HG03460 (cell line): Measurements from ENCODE around the gene ZFR.
"Not testable (repeated sequence)": the region's sequence is repeated elsewhere in the genome, so short reads cannot be mapped to it uniquely, and the experiment has no call there.

Experiments used
- ATAC-seq: cut with Tn5 transposase; IDR thresholded peaks from one replicate; pipeline ENCODE4 v1.9.1; 2021; ENCODE audit not compliant: unreplicated experiment

Gene ZFR

GRCh38 chr5:32325062-32325461, 119.5 kb downstream of the ZFR start:
- peak; percentile 61 for ATAC-seq

- no peak for ATAC-seq
Observed at GRCh38 chr5:32323741-32324140, 120.8 kb downstream of the ZFR start.

GRCh38 chr5:32322882-32323281, 121.7 kb downstream of the ZFR start:
- no peak for ATAC-seq

GRCh38 chr5:32321787-32322186, 122.8 kb downstream of the ZFR start:
- ATAC-seq = not testable (repeated sequence)

GRCh38 chr5:32320576-32320975, 124.0 kb downstream of the ZFR start:
- no peak for ATAC-seq

- no peak for ATAC-seq
Observed at GRCh38 chr5:32319926-32320543, 124.5 kb downstream of the ZFR start.

GRCh38 chr5:32319392-32319791, 125.1 kb downstream of the ZFR start:
- ATAC-seq = no peak

GRCh38 chr5:32317041-32317440, 127.5 kb downstream of the ZFR start:
- ATAC-seq = no peak

- no peak for ATAC-seq
Observed at GRCh38 chr5:32315221-32316014, 129.1 kb downstream of the ZFR start.

- no peak for ATAC-seq
Observed at GRCh38 chr5:32314658-32315057, 129.9 kb downstream of the ZFR start.

GRCh38 chr5:32314152-32314488, 130.4 kb downstream of the ZFR start:
- not testable (repeated sequence) for ATAC-seq

GRCh38 chr5:32312595-32313332, 131.8 kb downstream of the ZFR start, which contains the start of gene MTMR12:
Gene MTMR12, minus strand, starts transcription at chr5:32312939. Its CDS starts 101 bp downstream, at chr5:32312838.
- peak; percentile 93 for ATAC-seq

- peak; percentile 22 for ATAC-seq
Observed at GRCh38 chr5:32312197-32312594, 132.3 kb downstream of the ZFR start.

GRCh38 chr5:32311404-32312196, 132.9 kb downstream of the ZFR start:
- ATAC-seq = no peak

GRCh38 chr5:32309761-32310160, 134.8 kb downstream of the ZFR start:
- no peak for ATAC-seq

GRCh38 chr5:32308946-32309345, 135.6 kb downstream of the ZFR start:
- no peak for ATAC-seq

- no peak for ATAC-seq
Observed at GRCh38 chr5:32307769-32308194, 136.8 kb downstream of the ZFR start.

- no peak for ATAC-seq
Observed at GRCh38 chr5:32304622-32305021, 139.9 kb downstream of the ZFR start.
